OCI-LY1 (cell line): ENCODE data around the gene WNK2.

Experiments used
- CTCF ChIP-seq: fragments of 200-600 bp; sonication (generic), shearing (Covaris generic); IDR thresholded peaks from 2 replicates; pipeline ENCODE4 v1.5.1; 2017; ENCODE audit warnings: mild to moderate bottlenecking, antibody characterized with exemption, low read length, moderate library complexity, mixed read lengths
- EZH2 ChIP-seq: fragments of 200-600 bp; sonication (generic), shearing (Covaris generic); IDR thresholded peaks from 2 replicates; pipeline ENCODE4 v1.8.0; 2017; ENCODE audit warnings: borderline replicate concordance, mixed run types, mild to moderate bottlenecking, antibody characterized with exemption, low read length, moderate library complexity, mixed read lengths

- no peak for TF ChIP-seq CTCF
- TF ChIP-seq EZH2: no peak
Measured at GRCh38 chr9:93172666-93173364, 11.1 kb upstream of the WNK2 start.
